T-cell (primary cell): ENCODE results near the gene SMURF1. TPM values are rescaled to one million over a fixed set of nuclear protein-coding genes. Genes with fewer than 3 reads are reported as not detected.
A peak's percentile ranks its signal among the peaks of the same experiment; 100 is the strongest.

Experiments used
- ATAC-seq, 4 experiments: fragments of 200-7000 bp in 3 of 4; fragments of 150-1000 bp in 1 of 4; cut with Tn5 transposase; replicated peaks in 1 of 4; 1 replicate in 3 of 4; 2 replicates in 1 of 4; pipeline ENCODE4 v1.10.0; 2021; ENCODE audit warnings: moderate library complexity in 3 of 4, mild to moderate bottlenecking in 2 of 4, moderate number of reproducible peaks in 1 of 4
- CTCF ChIA-PET, 2 donors: fragments of 300-600 bp; sonication (Branson Sonifier 250); formaldehyde crosslinking; loops; one replicate each; lab custom pipeline; 2022; ENCODE audit warnings: antibody characterized with exemption in 2 of 2; lab: Charles Lee
- POLR2A ChIA-PET, 2 donors: fragments of 300-600 bp; sonication (Branson Sonifier 250); formaldehyde crosslinking; loops; one replicate each; lab custom pipeline; 2022; ENCODE audit warnings: antibody characterized with exemption in 2 of 2; lab: Charles Lee
- DNase-seq, 35 experiments: peaks; one replicate each; pipeline versions ENCODE4 v3.0.0 to v3.0.0-alpha.2; 2013 to 2023
- H3K27ac ChIP-seq: one replicate; pipeline ENCODE4 v1.5.1; 2013; ENCODE audit warnings: low read length
- H3K27me3 ChIP-seq, 2 experiments: replicated peaks in 1 of 2; 1 replicate in 1 of 2; 2 replicates in 1 of 2; pipeline versions ENCODE4 v1.6.1 to v1.7.0; 2013; ENCODE audit warnings: low read length in 1 of 2, mixed read lengths in 1 of 2; ENCODE audit not compliant: control insufficient read depth in 2 of 2, insufficient read depth in 2 of 2; ENCODE audit errors: extremely low read depth in 1 of 2
- H3K36me3 ChIP-seq, 2 donors: 1 replicate in 1 of 2; 2 replicates in 1 of 2; pipeline versions ENCODE4 v1.6.1 to v1.7.0; 2013; ENCODE audit warnings: low read length in 1 of 2; ENCODE audit not compliant: control insufficient read depth in 2 of 2, insufficient read depth in 1 of 2; ENCODE audit errors: extremely low read depth in 1 of 2
- H3K4me1 ChIP-seq, 2 experiments: 1 replicate in 1 of 2; 2 replicates in 1 of 2; pipeline versions ENCODE4 v1.6.1 to v1.7.0; 2013; ENCODE audit warnings: low read length in 2 of 2, mixed read lengths in 1 of 2; ENCODE audit not compliant: insufficient read depth in 2 of 2, control insufficient read depth in 1 of 2; ENCODE audit errors: extremely low read depth in 1 of 2
- H3K4me3 ChIP-seq, 2 donors: 1 replicate in 1 of 2; 2 replicates in 1 of 2; pipeline versions ENCODE4 v1.5.1 to v1.7.0; 2013; ENCODE audit warnings: mild to moderate bottlenecking in 2 of 2, low read length in 1 of 2, moderate library complexity in 1 of 2; ENCODE audit not compliant: control insufficient read depth in 1 of 2; ENCODE audit errors: extremely low read depth in 1 of 2
- H3K9me3 ChIP-seq: 2 replicates; pipeline ENCODE4 v1.7.0; 2013
- H3K27ac Mint-ChIP-seq, 2 donors: one replicate each; pipeline ENCODE4 v1.8.0; 2020 to 2021; ENCODE audit warnings: mild to moderate bottlenecking in 2 of 2, mixed read lengths in 2 of 2
- H3K27me3 Mint-ChIP-seq, 2 donors: one replicate each; pipeline ENCODE4 v1.8.0; 2021 to 2022; ENCODE audit warnings: mixed read lengths in 2 of 2
- H3K36me3 Mint-ChIP-seq: one replicate; pipeline ENCODE4 v1.8.0; 2021; ENCODE audit warnings: mixed read lengths
- H3K4me1 Mint-ChIP-seq, 3 donors: one replicate each; pipeline ENCODE4 v1.8.0; 2020 to 2022; ENCODE audit warnings: mixed read lengths in 3 of 3, mild to moderate bottlenecking in 1 of 3
- H3K4me3 Mint-ChIP-seq, 3 donors: one replicate each; pipeline ENCODE4 v1.8.0; 2020 to 2022; ENCODE audit warnings: mild to moderate bottlenecking in 3 of 3, mixed read lengths in 3 of 3, moderate library complexity in 3 of 3
- H3K9me3 Mint-ChIP-seq, 3 donors: one replicate each; pipeline ENCODE4 v1.8.0; 2020 to 2022; ENCODE audit warnings: mixed read lengths in 3 of 3
- WGBS: methylation state at CpG from one replicate; pipeline ENCODE4 v1.1.5; 2013; ENCODE audit warnings: missing lambda C conversion rate; ENCODE audit not compliant: insufficient coverage; 5-methylcytosine and 5-hydroxymethylcytosine counted together
- total RNA-seq, 35 experiments: library from RNA in 6 of 35; stranded (reverse) in 6 of 35; fragments of 120-200 nt in 1 of 35; gene quantifications; one replicate each; pipeline versions ENCODE4 v1.2.1 to v1.2.4 and lab custom pipeline; 2013 to 2026

The SMURF1 gene
- total RNA-seq, 5 donors from 2014 or later (not counting 1 experiment from before 2014, with no cell fraction given) = 21.6 to 26.4 (median 22.7) TPM

- CTCF ChIA-PET = no interaction called here
- no peaks in the 10 kb centered on the region for H3K9me3 Mint-ChIP-seq
- Histone ChIP-seq H3K36me3 (no peaks in the 10 kb centered on the region), H3K27ac (no peak overlapping the region), H3K4me3 (no peak overlapping the region), H3K27me3 (no peaks in the 10 kb centered on the region), H3K9me3 (no peaks in the 10 kb centered on the region), H3K4me1 (peaks cover 4 to 7% of the 10 kb centered on the region in 2 experiments)
- H3K27me3 Mint-ChIP-seq = no peaks in the 10 kb centered on the region
- WGBS = 100% methylated on average over 1 of the region's 6 CpGs
- H3K4me3 Mint-ChIP-seq = no peak overlapping the region
- DNase-seq (no peak), ATAC-seq (no peak)
- POLR2A ChIA-PET = interaction anchor here (0.6 kb wide), 3 partner anchors 94 to 1294 kb away, joined by 3 to 7 read pairs (median 6); no protein-coding TSS in a partner anchor
- H3K4me1 Mint-ChIP-seq = peaks cover 64 to 73% (median 67%) of the 10 kb centered on the region in 3 donors
- H3K36me3 Mint-ChIP-seq = no peaks in the 10 kb centered on the region
- H3K27ac Mint-ChIP-seq = no peak overlapping the region
Observed at GRCh38 chr7:99129536-99129935, 14.4 kb downstream of the SMURF1 start.

- ATAC-seq (no peak), DNase-seq (no peak)
- H3K4me1 Mint-ChIP-seq = peaks cover 64 to 74% (median 66%) of the 10 kb centered on the region in 3 donors
- no peak overlapping the region for H3K27ac Mint-ChIP-seq
- no peaks in the 10 kb centered on the region for H3K9me3 Mint-ChIP-seq
- Histone ChIP-seq H3K4me3 (no peak overlapping the region), H3K4me1 (peaks cover 6 to 7% of the 10 kb centered on the region in 2 experiments), H3K27me3 (no peaks in the 10 kb centered on the region), H3K36me3 (no peaks in the 10 kb centered on the region), H3K27ac (no peak overlapping the region), H3K9me3 (no peaks in the 10 kb centered on the region)
- ChIA-PET CTCF (no interaction called here), POLR2A (interaction anchor here (0.6 kb wide), 2 partner anchors 93 to 1294 kb away, joined by 3 to 7 read pairs; no protein-coding TSS in a partner anchor)
- no peaks in the 10 kb centered on the region for H3K36me3 Mint-ChIP-seq
- no peaks in the 10 kb centered on the region for H3K27me3 Mint-ChIP-seq
- WGBS = no CpG with 5 or more reads among the region's 3 CpGs
- H3K4me3 Mint-ChIP-seq = no peak overlapping the region
Observed at GRCh38 chr7:99129001-99129400, 14.9 kb downstream of the SMURF1 start.

- Histone ChIP-seq H3K4me1 (peaks cover 5 to 7% of the 10 kb centered on the region in 2 experiments), H3K36me3 (no peaks in the 10 kb centered on the region), H3K4me3 (no peak overlapping the region), H3K27me3 (no peaks in the 10 kb centered on the region), H3K9me3 (no peaks in the 10 kb centered on the region), H3K27ac (no peak overlapping the region)
- Mint-ChIP-seq H3K4me3 (no peak overlapping the region), H3K36me3 (no peaks in the 10 kb centered on the region), H3K27ac (no peak overlapping the region), H3K27me3 (no peaks in the 10 kb centered on the region), H3K9me3 (no peaks in the 10 kb centered on the region), H3K4me1 (peaks cover 57 to 74% (median 67%) of the 10 kb centered on the region in 3 donors)
- 86% methylated on average over 4 of the region's 11 CpGs for WGBS
- POLR2A ChIA-PET = no interaction called here
- no peak for ATAC-seq
- no peak for DNase-seq
- CTCF ChIA-PET = no interaction called here
Observed at GRCh38 chr7:99128076-99128950, 15.6 kb downstream of the SMURF1 start.

GRCh38 chr7:99127636-99128035 is 16.3 kb downstream of the SMURF1 start:
- CTCF ChIA-PET = no interaction called here
- H3K4me1 Mint-ChIP-seq = peaks cover 50 to 71% (median 62%) of the 10 kb centered on the region in 3 donors

GRCh38 chr7:99126921-99127553 is 16.9 kb downstream of the SMURF1 start:
- ATAC-seq (no peak), DNase-seq (no peak)
- ChIA-PET CTCF (no interaction called here), POLR2A (interaction anchor here in 1 of 2 donors (0.6 kb wide), 1 partner anchor 28 kb away, joined by 3 read pairs; no protein-coding TSS in a partner anchor)
- peaks cover 44 to 65% (median 56%) of the 10 kb centered on the region in 3 donors for H3K4me1 Mint-ChIP-seq
- no peaks in the 10 kb centered on the region for H3K9me3 ChIP-seq
- no peak overlapping the region for H3K4me3 Mint-ChIP-seq
- no peaks in the 10 kb centered on the region for H3K27me3 Mint-ChIP-seq
- H3K27me3 ChIP-seq = no peaks in the 10 kb centered on the region
- no peak overlapping the region for H3K27ac ChIP-seq
- H3K4me1 ChIP-seq = peaks cover 2 to 3% of the 10 kb centered on the region in 2 experiments
- no peak overlapping the region for H3K4me3 ChIP-seq
- H3K36me3 Mint-ChIP-seq = no peaks in the 10 kb centered on the region
- H3K27ac Mint-ChIP-seq = no peak overlapping the region
- H3K9me3 Mint-ChIP-seq = no peaks in the 10 kb centered on the region
- H3K36me3 ChIP-seq = no peaks in the 10 kb centered on the region
- WGBS = 81% methylated on average over 5 of the region's 14 CpGs

More at GRCh38 chr7:99127636-99128035, 16.3 kb downstream of the SMURF1 start:
- H3K9me3 ChIP-seq = no peaks in the 10 kb centered on the region
- H3K27me3 ChIP-seq = no peaks in the 10 kb centered on the region
- POLR2A ChIA-PET = interaction anchor here in 1 of 2 donors (0.6 kb wide), 1 partner anchor 28 kb away, joined by 3 read pairs; no protein-coding TSS in a partner anchor
- no peak for DNase-seq
- no peak overlapping the region for H3K27ac Mint-ChIP-seq
- 93% methylated on average over 5 of the region's 6 CpGs for WGBS
- peaks cover 2 to 4% of the 10 kb centered on the region in 2 experiments for H3K4me1 ChIP-seq
- no peak overlapping the region for H3K4me3 Mint-ChIP-seq
- H3K27ac ChIP-seq = no peak overlapping the region
- no peaks in the 10 kb centered on the region for H3K9me3 Mint-ChIP-seq
- H3K36me3 ChIP-seq = no peaks in the 10 kb centered on the region
- no peaks in the 10 kb centered on the region for H3K27me3 Mint-ChIP-seq
- ATAC-seq = no peak
- H3K36me3 Mint-ChIP-seq = no peaks in the 10 kb centered on the region
- no peak overlapping the region for H3K4me3 ChIP-seq

GRCh38 chr7:99125505-99125865 is 18.4 kb downstream of the SMURF1 start:
- ATAC-seq (no peak), DNase-seq (no peak)
- CTCF ChIA-PET = no interaction called here
- Mint-ChIP-seq H3K27ac (no peak overlapping the region), H3K36me3 (peaks cover 11% of the 10 kb centered on the region), H3K4me1 (peaks cover 47 to 62% (median 56%) of the 10 kb centered on the region in 3 donors), H3K9me3 (no peaks in the 10 kb centered on the region), H3K4me3 (peak overlapping the region in 1 of 3 donors; percentile 8), H3K27me3 (no peaks in the 10 kb centered on the region)
- POLR2A ChIA-PET = no interaction called here
- Histone ChIP-seq H3K4me3 (no peak overlapping the region), H3K27me3 (no peaks in the 10 kb centered on the region), H3K9me3 (no peaks in the 10 kb centered on the region), H3K36me3 (no peaks in the 10 kb centered on the region), H3K4me1 (peaks cover 7% of the 10 kb centered on the region in 2 experiments), H3K27ac (no peak overlapping the region)
- 98% methylated on average over 4 of the region's 4 CpGs for WGBS
